TTC549 (cell line): Measurements from ENCODE around the gene CLBA1.

ENCODE experiments used
- FAIRE-seq: peaks from 2 replicates; lab custom pipeline; 2012; peaks lifted over from hg19 to GRCh38; lab: Jason Lieb, UNC

Gene CLBA1

DNA sequence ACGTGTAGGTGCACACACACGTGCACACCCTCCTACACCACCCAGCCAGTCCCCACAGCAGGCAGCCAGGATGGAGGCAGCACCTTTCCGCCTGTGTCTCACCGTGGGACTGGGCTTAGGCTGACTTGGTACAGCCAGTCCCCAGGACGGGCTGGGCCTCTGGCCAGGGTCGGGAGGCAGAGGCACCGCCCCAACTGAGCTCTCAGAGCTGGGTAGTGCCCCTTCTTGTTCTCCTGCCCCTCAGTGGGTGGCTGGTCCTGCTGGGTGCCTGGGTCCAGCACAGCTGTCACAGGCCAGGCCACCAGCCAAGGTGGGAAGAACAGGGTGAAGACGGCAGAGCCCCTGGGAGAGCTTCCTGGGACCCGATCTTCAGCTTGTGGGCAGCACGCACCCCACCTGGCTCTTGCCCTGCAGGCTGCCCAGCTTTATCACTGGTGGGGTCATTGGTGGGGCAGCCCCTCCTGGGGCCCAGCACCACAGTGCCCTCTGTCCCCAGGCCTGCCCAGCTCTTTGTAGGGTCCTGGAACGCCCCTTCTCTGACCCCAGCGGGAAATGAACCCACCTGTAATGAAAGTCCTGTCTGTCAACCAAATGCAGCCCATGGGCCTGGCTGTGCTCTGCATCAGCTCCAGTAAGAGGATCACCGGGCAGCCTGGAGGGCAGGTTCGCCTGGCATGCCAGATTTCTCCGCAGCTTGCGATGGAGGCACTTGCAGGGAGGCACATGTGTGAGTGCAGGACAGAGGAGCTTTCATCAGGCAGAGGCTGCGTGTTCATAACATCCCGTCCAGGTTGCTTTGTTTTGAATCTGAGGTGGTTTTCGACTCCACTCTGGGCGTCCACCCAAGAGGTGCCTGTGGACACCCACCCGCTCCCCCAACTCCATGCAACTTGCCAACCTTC lies 20.6 kb downstream of the CLBA1 start:
- FAIRE-seq, result no peak

DNA sequence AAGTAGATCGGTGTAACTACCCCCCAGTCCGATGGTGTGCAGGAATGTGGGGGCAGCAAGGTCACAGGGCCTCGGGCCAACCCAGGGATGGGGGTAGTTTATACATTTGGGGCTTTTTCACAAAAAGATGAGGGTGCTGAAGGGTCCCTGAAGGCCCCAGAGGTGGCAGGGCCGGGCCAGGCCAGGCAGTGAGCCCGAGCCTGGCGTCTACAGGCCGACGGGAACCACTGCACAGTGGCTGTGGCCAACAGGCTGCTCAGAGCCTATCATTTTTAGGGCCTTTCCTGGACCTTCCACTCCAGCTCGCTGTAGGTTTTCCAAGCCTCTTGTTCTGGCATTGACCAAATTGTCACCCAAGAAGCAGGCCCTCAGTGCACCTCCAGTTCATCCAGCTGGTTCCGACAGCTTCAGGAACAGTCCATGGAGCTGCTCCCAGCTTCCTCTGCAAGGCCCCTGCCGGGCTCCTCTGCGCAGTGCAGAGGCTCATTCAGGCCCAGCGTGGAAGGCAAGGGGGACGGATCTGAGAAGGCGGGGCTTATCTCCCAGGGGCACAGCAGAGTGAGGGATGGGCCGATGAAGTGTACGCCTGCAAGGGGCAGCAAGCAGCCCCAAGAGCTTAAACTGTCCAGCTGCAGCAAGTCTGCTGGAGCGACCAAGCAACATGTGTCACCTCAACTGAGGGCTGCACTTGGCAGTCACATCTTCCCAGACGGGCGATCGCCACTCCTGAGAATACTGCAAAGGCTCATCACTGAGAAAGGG lies 21.4 kb downstream of the CLBA1 start:
- no peak for FAIRE-seq

DNA sequence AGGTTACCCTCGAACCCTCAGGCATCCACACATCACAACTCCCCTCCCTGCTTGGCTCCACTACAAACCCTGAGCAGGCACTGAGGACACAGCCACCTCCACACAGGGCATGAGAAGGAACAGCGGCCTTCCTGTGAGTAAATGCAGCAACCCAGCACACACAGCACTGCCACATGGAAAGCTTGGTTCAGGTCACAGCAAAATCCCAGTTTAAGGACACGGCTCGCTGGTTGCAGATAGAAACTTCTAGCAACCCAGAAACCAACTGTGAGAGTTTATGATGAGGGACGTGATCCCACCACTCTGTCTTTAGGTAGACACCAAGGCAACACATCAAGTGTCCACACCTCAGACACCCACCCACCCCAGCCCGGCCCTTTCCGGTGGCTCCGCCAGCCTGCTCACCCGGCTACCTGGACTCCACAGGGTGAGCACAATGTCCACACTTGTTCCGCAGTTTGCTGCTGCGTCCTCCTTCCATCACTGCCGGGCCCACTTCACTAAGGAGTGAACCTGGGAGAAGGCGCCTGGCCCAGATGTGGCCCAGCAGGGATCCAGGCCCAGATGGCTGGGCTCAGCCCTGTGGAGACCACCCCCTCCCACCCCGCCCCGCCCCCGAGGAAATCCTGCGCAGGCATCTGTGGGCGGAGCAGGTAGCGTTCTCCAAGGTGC lies 22.1 kb downstream of the CLBA1 start:
- no peak for FAIRE-seq

DNA sequence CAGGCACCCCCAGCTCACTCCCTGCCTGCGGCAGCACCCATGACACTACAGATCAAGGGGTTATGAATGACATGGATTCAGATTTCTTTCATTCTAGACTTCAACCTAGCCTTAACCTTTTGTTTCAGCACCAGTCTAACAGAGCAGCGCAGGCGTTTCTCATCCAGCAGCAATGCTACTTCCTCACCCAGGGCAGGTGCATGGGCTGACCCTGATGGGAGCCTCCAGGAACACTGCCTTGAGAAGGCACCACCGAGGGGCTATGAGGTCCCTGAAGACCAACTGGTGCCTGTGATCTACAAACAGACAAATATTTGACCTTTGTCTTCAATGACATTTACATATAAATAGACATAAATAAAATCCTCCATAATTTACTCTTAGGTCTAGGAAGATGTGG lies 24.5 kb downstream of the CLBA1 start:
- no peak for FAIRE-seq

DNA sequence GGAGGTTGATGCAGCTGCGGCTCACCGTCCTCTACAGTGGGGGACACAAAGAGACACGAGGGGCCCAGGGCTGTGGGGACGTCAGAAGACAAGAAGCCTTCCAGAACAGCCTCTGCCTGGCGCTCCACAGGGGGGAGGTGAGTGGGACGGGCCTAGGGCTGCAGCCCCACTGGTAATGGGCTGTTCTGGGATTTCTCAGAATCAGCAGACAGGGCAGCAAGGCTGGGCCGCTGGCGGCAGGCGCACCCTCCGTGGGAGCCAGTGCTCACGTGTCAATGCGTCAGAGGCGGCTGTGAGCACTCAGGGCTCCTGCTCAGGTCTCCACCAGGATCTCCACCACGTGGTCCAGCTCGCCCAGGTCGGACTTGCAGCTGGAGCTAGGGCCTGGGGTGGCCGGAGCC lies 25.3 kb downstream of the CLBA1 start:
- no peak for FAIRE-seq

DNA sequence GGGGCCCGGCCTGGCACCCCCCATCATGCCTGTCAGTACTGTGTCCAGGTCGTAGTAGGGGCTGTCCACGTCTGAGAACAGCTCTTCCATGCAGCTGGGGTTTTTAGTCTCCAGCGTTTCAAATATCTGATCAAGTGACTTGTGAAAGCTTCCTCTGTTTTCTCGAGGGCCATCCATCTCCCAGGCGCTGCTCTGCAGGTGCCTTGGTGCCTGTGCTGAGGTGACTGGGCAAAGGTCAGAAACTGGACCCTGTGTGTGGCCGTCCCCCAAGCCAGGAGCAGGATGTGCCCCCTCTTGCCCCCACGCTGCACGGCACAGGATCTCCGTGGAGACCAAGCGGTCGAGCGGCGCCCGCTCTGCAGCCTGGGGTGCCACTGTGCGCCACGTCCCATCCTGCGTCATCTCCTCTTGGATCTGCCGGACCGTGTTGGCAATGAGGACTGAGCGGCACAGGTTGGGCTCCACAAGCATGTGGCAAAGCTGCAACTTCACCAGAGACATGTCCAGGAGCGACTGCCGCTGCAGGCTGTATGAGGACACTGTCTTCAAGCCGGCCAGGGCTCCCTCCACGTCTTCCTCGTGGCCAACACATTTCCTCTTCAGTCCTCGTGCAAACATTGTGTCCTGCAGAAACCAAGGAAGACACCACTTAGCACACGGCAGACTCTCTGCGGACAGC lies 25.9 kb downstream of the CLBA1 start:
- FAIRE-seq, result no peak

DNA sequence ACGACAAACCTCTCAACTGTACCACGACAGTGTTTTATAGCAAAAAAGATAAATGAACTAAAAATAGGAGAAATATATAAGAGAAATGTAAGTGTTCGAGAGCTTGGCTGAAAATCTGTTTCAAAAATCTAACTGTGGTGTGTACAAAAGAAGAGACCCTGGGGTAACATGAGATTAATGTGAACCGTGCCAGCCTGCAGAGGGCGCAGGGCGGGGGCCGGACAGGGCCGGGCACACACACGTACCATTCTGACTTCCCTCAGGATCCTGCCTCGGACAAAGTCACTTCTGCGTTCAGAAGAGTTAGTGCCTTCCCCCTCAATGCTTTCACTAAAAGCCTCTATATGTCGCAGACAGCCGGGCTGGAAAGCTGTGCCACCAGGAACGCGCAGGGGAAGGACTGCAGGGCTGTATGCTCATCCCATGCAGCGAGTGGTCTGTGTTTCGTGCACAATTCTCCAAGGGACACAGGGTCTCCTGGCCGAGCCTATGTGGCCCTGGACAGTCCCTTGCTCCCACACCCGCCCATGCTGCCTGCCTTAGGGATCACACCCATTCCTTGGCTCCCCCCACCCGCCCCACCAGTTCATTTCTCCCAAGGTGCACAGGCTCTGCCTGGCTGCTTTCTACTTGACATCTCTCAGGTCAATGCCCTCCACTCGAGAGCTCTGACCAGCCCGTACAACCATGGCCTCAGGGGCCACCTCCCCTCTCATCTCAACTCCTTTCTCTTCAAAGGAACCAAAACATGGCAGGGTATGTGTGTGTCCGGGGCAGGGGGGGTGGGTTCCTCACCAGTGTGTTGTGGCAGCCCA lies 26.8 kb downstream of the CLBA1 start:
- FAIRE-seq, result no peak

DNA sequence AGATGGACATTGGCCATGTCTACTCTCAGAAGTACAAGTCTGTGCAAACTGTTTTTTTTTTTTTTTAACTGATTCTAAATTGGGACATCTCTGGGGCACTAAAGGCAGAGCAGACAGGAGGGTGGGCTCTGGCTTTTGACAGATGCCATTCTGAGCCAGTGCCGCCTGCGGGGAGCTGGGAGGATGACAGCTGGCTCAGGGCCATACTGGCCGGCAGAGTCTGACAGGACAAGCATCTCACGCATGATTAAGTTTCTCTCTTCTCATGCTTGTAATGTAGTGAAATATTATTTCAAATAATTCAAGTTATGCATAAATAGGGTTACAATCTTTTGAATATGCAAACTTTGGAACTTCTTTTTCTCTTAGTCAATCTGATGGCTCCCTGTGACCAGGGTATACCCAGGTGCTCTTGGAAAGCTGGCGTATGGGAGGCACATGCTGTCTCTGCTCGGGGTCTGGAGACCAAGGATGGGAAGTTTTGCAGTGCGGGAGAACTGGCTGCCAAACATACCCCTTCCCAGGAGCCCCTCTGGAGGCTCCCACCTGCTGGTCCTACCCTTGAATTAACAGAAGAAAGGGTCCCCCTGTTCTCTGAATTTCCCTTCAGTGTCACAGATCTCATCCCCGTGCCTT lies 27.7 kb downstream of the CLBA1 start:
- FAIRE-seq, result no peak

DNA sequence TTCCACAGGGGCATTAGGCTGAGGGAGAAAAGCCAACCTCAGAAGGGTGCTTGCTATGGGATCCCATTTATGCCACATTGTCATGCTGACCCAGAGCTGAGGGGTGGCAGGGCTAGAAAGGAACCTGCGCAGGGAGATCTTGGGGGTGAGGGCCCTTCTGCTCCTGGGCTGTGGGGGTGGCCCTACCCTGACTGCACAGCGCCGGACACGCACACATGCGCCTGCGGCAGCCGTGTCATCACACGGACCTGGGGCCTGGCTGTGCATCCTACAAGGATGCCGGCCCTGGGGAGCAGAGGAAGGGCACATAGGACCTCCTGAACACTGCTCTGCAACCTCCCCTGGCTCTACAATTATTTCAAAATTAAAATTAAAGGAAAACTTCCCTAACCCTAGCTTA lies 28.4 kb downstream of the CLBA1 start:
- FAIRE-seq, result no peak

DNA sequence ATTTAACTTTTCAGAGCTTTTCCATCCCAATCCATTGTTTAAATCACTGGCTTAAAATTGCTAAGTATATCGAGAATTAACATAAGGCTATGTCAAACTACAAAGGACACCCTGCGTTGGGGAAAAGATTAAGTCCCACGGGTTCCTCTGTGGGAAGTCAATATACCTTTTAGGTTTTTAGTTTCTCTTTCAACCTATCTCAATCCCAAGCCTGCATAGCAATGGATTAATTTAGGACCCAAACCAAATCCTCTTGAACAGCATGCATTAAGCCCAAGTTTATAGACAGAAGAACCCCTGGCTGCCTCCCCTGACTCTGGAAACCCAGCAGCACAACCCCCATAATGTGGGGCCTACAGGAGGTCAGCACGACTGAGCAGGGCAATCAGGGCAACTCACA lies 29.0 kb downstream of the CLBA1 start:
- FAIRE-seq, result no peak

DNA sequence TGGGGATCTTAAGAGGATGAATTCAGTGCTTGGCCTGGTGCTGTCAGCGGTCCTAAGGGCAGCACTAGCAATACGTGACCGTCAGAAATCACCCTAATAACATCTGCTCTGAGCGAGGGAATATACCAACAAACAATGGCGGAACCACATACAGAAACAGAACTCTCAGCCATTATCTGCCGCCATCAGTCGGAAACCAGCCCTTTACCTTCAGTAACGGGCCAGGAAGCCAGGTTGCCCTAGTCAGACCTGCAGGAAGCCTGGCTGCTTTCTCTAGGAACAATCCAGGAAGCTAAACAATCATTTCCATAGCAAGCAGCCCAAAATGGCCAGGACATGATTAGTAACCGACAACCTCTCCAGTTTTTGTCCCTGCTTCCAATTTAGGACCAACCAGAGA lies 29.7 kb downstream of the CLBA1 start:
- no peak for FAIRE-seq

DNA sequence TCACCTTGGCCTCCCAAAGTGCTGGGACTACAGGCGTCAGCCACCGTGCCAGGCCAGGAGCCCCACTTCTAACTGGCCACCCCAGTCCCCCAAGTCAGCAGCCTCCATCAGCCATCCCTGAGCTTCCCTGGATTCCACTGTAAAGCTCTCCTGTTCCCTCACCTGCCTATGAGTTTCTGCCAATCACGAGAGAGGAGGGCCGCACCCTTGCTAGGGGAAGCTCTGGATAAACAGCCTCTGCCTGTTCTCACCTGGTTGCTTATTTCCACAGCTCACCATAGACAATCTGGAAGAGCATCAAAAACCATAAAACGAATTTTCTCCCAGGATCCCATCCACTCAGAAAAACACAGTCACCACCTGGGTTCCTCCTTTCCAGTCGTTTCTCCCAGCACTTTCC lies 30.3 kb downstream of the CLBA1 start:
- no peak for FAIRE-seq

DNA sequence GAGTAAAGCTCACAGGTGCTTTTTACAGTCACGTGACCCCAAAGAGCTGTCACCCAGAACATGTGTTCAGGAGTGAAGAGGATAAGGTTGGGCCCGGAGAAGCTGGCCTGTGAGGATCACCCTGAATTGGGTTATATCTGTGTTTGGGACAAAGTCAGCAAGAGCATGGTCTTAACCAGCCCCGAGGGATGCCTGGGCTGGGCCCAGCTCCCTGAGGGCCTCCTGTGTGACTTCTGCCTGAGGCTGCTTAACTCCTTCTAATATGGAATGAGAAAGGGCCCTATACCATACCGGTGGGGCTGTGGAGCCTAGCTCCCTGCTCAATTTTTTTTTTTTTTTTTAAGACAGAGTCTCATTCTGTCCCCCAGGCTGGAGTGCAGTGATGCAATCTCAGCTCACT lies 32.8 kb downstream of the CLBA1 start:
- no peak for FAIRE-seq

DNA sequence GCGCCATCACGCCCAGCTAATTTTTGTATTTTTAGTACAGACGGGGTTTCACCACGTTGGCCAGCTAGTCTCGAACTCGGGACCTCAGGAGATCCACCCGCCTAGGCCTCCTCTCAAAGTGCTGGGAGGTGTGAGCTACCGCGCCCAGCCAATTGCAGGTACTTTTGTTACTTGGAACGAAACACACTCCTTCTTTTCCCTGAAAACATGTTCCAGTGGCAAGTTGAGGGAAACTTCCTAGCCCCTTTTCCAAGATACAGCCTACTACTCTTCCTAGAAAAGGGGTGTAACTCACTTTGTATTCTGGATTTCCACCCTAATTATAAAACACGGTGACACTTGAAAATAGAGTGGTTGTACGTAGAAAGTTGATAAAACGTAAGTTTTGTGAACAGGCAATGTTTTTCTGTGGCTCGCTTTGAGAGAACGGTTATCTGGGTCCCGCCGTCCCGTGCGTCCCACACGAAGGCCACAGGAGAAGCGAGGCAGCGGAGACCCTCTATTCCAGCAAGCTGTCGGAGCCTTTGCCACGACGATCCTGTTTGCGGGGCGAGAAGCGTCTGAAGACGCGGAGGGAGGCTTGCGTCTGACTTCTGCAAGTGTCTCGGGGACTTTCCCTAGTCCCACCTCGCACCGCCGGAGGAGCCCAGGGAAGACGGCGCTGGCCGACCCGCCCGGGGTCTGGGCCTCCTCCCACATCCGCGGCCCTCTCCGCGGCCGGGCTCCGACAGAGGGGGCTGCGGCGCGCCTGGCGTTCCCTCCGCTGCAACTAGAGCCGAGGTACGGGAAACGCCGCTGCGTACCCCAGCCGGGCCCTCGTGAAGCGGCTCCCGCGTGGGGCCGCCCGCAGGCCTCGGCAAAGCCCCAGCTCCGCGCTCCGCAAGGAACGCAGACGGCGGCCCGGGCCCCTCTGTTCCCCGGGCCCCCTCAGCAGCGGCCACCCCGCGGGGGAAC lies 34.5 kb downstream of the CLBA1 start:
- FAIRE-seq, result no peak

DNA sequence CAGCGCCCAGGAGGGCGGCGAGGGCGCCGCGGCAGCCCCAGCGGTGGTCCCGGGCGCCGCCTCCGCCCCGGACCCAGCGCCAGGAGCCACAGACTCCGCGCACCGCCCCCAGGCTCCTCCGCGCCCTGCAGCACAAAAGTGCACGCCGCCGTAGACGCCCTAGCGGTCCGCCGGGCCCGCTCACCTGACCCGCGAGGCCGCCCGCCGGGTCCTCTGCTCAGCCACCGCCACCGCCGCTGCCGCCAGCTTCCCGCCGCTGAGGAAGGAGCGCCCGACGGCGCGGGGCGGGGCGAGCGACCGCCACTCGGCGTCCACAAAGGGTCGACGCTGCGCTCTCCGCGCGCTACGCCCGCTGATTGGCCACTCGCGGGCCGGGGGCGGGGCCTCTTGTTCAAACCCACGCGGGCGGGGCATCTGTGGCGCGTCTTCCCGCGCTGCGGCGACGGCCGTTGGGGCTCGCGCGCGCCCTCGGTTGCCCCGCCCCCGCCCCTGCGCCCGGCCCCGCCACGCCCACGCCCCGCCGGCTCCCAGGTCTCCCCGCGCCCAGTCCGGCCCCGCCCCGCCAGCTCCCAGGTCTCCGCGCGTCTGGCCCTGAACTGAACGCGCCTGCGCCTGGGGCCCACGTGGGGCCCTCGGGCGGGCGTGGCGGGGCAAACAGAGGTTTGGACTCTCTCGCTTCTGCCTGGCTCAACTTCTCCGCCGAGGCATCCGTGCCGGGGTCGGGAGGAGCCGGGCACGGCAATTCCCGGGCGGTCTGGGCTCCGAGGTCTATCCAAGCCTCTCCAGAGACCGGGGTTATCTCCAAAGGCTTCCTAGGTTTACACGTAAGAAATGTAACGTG lies 35.4 kb downstream of the CLBA1 start, which contains the start of gene CDCA4:
CDCA4 (minus strand) TSS at position 269 of the 841 bp plus-strand sequence. CDS start 9,154 bp downstream, outside the sequence.
- FAIRE-seq, result no peak

DNA sequence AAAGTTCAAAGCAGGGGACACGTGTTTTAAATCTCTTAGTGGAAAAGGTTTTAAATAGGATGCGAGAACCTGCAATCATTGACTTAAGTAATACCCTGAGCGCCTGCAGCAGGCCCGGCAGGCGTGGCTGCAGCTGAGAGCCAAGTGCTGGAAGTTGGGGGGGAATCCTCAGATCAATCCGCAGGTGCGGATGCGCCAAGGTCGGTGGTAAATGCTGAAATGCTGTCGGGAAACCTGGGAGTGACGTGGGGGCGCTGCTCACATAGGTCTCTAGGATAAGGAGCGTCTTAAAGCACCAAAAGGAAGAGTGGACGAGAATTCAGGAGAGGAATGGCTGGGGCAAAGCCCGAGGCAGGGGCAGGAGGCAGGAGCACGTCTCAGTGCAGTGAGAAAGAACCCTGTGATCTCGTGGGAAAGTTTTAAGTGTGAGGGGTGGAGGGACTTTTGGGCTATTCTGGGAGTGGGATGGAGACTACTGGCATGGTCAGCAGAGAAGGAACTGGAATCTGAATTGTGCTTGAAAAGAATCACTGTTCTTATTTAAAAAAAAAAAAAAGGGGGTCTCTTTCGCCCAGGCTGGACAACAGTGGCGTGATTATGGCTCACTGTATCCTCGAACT lies 36.2 kb downstream of the CLBA1 start:
- FAIRE-seq, result no peak

DNA sequence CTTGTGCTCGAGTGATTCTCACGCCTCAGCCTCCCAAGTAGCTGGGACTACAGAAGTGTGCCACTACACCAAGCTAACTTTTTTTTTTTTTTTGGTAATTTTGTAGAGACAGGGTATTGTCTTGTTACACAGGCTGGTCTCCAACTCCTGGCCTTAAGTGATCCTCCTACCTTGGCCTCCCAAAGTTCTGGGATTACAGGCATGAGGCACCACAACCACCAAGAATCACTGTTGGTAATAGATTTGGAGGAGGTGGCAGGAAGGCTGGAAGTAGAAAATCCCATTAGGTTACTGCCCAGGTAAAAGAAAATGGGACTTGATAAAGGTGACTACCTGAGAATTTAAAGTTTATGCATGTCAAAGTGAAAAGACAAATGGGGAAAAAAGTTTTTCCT lies 36.7 kb downstream of the CLBA1 start:
- FAIRE-seq, result no peak

DNA sequence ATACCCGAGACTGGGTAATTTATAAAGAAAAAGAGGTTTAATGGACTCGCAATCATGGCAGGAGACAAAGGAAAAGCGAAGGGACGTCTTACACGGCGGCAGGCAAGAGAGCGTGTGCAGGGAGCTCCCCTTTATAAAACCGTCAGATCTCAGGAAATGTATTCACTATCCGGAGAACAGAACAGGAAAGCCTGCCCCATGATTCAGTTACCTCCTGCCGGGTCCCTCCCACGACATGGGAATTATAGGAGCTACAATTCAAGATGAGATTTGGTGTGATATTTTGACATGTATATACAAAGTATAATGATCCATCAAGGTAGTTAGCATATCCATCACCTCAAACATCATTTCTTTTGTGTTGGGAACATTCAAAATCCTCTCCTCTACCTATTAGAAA lies 37.6 kb downstream of the CLBA1 start:
- no peak for FAIRE-seq
